Right ventricle myocardium superior (tissue), 1 donor: ENCODE results near the gene CSDE1. TPM values are rescaled to one million over a fixed set of nuclear protein-coding genes. Genes with fewer than 3 reads are reported as not detected.

Experiments used
- ATAC-seq: fragments of 200-7000 bp; cut with Tn5 transposase; one replicate; pipeline ENCODE4 v1.9.1; 2020; ENCODE audit warnings: mild to moderate bottlenecking; ENCODE audit not compliant: poor library complexity
- DNase-seq: peaks from one replicate; pipeline ENCODE4 v3.0.0-alpha.2; 2020
- intact Hi-C: fragments of 100-400 bp; cut with DNase I; formaldehyde crosslinking; loops from one replicate; pipeline ENCODE4 v1.11.2; 2022
- total RNA-seq: library from RNA; stranded (reverse); fragmentation: NEBNext Ultra II Directional; extraction: Animal tissue kit (Norgen Biotek cat#: 25700); gene quantifications from one replicate; pipeline ENCODE4 v1.2.1, GENCODE V29; 2021
- donor health status: DM: no; HTN: yes; CAD: no; lungs with severe emphysema.

The CSDE1 gene
- total RNA-seq, 1 donor from 2014 or later = 901 TPM

DNA sequence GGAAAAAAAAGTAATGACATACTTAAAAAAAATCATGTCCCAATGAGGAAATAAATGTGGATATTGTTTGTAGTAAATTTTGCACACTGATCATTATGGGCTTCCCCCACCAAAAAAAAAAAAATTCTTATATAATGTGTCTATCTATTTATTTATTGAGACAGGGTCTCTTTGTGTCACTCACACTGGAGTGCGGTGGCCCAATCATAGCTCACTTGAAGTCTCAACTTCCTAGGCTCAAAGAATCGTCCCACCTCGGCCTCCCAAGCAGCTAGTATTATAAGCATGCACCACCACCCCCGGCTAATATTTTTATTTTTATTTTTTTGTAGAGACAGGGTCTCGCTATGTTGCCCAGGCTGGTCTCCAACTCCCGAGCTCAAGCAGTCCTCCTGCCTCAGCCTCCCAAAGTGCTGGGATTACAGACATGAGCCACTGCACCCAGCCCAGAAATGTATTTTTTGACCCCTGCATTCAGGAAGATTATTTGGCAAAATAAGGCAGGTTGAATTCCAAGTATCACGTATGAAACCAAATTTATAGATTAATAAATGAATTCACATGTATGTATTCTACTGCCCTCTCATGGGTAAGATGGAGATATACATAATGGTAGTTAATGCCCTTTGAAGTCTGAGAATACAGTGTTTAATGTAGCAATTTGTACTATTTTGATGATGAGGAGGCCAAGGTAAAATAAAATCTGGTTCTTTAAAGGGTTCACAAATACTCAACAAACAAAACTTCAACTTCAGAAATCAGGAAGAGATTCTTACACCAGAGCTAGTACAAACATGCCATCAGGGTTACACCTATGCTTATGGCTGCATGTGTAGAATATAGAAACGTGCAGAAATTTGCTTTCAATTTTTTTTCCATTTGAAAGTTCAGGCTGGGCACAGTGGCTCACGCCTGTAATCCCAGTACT is 86.5 kb downstream of the CSDE1 start:
- intact Hi-C loops = no loop called here
- no peak for DNase-seq
- ATAC-seq = no peak

DNA sequence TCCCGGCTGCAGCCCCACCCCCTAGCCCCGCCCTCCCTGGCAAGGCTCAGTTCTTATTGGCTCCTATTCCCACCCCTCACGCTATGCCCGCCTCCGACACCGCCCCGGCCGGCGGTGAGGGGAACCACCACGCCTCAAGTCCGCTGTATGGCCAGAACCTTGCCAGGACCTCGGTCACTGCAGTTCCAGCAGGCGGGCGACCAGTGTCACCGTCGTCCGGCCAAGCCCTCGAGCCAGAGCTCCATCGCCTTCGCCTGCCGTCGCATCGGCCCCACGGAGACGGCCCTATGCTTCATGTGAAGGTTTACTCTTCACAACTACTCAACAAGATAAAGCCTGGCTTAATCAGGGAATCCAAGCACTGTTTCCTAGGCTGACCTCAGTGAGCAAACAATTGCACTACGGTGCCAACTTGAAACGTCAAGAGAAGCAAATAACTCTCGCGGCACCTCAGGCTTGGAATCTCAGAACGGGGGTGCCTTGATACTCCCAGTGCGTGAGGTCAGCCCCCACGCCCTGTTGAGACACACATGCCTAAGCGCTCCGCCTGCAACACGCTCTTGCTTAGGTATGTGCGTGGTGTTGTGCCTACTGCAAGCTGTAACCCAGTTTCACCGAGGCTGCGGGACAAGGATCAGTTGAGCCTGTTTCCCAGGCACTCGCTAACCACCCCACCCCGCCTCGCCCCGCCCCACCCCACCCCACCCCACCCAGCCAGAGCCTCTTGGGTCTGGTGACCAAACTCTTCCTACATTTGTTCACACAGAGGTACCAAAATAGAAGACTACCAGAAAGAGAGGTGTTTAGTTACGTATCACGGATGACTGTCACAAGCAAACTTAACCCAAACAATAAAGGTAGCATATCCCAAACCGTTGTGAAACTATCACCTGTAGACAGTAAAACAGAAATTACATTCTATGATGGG is 87.4 kb downstream of the CSDE1 start:
- ATAC-seq = peak; percentile 99
- intact Hi-C loops = no loop called here
- DNase-seq = peak; percentile 95

- intact Hi-C loops = no loop called here
- ATAC-seq (peak; percentile 74), DNase-seq (no peak)
Measured at GRCh38 chr1:114669562-114670082, 88.2 kb downstream of the CSDE1 start, which contains the start of gene DENND2C. TSS of gene DENND2C (minus strand) at chr1:114670049. CDS start at chr1:114625984, 44,065 bp downstream.

- intact Hi-C loops = no loop called here
- DNase-seq (no peak), ATAC-seq (no peak)
Measured at GRCh38 chr1:114668784-114669561, 88.8 kb downstream of the CSDE1 start.

- intact Hi-C loops = no loop called here
- DNase-seq (no peak), ATAC-seq (no peak)
Measured at GRCh38 chr1:114668373-114668772, 89.4 kb downstream of the CSDE1 start.

DNA sequence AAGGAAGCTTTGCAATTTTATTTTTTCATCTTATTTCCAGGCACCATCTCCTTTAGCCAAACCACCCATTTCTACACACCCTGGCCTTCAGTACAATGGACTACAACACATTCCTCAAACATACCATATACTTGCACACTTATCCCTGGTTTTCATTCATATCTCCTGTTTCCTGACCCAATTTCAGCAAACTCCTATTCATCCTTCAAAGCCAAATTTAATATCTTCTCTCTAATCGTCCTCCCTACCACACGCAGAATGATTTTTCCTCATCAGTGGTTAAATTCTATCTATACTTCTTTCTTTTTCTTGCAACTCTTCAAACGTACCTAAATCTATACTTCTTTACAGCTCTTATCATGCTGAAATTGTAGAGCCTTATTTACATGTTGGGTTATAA is 90.8 kb downstream of the CSDE1 start:
- no peak for ATAC-seq
- no peak for DNase-seq
- intact Hi-C loops = no loop called here

Other genes starting within 250 kb of the CSDE1 start
- 13.3 TPM for gene TRIM33, start 246.8 kb downstream of the CSDE1 start, total RNA-seq
- gene BCAS2, start 176.4 kb downstream of the CSDE1 start, total RNA-seq = 27.9 TPM
- 2.6 TPM for gene DENND2C, start 87.9 kb downstream of the CSDE1 start, total RNA-seq
- gene AMPD1, start 62.4 kb downstream of the CSDE1 start, total RNA-seq = not detected
- 5.9 TPM for gene NRAS, start 41.2 kb downstream of the CSDE1 start, total RNA-seq
- gene SIKE1, start 22.7 kb upstream of the CSDE1 start, total RNA-seq = 26.5 TPM
- gene SYCP1, start 96.9 kb upstream of the CSDE1 start, total RNA-seq = not detected